ENCODE data around the gene GPSM3.

GPSM3 gene

DNA sequence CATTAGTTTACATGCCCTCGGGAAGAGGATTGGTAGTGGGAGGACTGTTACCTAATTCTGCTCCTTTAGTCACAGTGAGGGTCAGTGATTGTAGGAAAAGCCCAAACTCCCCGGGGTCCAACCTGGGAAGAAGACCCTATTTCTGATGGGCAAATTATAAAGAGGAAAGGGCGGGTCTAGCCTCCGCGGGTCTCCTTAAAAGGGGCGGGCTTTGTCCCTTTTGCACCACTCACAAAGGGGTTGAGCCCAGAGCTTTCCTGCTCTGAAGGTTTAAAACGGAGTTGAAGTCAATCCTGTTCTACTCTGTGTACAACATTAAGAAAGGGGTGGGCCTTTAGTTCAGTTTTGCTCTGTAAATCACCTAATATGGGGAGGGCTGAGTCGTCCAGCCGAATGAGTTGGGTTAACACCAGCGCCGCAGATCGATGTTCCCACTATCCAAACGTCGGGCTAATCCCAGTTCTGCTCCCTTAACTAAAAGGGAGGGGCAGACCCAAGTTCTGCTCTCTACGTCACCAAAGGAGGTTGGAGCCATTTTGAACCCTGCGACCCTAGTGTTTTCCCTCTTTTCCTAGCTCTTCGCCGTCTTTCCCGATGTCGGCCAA lies 15.2 kb downstream of the GPSM3 start (continued):
- TF ChIP-seq TRIM28 (IDR thresholded peaks at IDR 0.05; ENCODE audit: borderline replicate concordance, low read length): no peak
- TF ChIP-seq ZNF785 (tag by site-specific recombination; IDR thresholded peaks at IDR 0.05): no peak
- TF ChIP-seq, protein P1, sequence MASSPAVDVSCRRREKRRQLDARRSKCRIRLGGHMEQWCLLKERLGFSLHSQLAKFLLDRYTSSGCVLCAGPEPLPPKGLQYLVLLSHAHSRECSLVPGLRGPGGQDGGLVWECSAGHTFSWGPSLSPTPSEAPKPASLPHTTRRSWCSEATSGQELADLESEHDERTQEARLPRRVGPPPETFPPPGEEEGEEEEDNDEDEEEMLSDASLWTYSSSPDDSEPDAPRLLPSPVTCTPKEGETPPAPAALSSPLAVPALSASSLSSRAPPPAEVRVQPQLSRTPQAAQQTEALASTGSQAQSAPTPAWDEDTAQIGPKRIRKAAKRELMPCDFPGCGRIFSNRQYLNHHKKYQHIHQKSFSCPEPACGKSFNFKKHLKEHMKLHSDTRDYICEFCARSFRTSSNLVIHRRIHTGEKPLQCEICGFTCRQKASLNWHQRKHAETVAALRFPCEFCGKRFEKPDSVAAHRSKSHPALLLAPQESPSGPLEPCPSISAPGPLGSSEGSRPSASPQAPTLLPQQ (tag by site-specific recombination; IDR thresholded peaks at IDR 0.05): peak; percentile 95
- no peak for TF ChIP-seq ZNF571 (tag by site-specific recombination; IDR thresholded peaks at IDR 0.05)
- TF ChIP-seq, protein P2, sequence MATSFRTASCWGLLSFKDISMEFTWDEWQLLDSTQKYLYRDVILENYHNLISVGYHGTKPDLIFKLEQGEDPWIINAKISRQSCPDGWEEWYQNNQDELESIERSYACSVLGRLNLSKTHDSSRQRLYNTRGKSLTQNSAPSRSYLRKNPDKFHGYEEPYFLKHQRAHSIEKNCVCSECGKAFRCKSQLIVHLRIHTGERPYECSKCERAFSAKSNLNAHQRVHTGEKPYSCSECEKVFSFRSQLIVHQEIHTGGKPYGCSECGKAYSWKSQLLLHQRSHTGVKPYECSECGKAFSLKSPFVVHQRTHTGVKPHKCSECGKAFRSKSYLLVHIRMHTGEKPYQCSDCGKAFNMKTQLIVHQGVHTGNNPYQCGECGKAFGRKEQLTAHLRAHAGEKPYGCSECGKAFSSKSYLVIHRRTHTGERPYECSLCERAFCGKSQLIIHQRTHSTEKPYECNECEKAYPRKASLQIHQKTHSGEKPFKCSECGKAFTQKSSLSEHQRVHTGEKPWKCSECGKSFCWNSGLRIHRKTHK (tag by site-specific recombination; IDR thresholded peaks at IDR 0.05): no peak
- TF ChIP-seq ZNF423 (tag by site-specific recombination; IDR thresholded peaks at IDR 0.05): no peak
- TF ChIP-seq, protein P3, sequence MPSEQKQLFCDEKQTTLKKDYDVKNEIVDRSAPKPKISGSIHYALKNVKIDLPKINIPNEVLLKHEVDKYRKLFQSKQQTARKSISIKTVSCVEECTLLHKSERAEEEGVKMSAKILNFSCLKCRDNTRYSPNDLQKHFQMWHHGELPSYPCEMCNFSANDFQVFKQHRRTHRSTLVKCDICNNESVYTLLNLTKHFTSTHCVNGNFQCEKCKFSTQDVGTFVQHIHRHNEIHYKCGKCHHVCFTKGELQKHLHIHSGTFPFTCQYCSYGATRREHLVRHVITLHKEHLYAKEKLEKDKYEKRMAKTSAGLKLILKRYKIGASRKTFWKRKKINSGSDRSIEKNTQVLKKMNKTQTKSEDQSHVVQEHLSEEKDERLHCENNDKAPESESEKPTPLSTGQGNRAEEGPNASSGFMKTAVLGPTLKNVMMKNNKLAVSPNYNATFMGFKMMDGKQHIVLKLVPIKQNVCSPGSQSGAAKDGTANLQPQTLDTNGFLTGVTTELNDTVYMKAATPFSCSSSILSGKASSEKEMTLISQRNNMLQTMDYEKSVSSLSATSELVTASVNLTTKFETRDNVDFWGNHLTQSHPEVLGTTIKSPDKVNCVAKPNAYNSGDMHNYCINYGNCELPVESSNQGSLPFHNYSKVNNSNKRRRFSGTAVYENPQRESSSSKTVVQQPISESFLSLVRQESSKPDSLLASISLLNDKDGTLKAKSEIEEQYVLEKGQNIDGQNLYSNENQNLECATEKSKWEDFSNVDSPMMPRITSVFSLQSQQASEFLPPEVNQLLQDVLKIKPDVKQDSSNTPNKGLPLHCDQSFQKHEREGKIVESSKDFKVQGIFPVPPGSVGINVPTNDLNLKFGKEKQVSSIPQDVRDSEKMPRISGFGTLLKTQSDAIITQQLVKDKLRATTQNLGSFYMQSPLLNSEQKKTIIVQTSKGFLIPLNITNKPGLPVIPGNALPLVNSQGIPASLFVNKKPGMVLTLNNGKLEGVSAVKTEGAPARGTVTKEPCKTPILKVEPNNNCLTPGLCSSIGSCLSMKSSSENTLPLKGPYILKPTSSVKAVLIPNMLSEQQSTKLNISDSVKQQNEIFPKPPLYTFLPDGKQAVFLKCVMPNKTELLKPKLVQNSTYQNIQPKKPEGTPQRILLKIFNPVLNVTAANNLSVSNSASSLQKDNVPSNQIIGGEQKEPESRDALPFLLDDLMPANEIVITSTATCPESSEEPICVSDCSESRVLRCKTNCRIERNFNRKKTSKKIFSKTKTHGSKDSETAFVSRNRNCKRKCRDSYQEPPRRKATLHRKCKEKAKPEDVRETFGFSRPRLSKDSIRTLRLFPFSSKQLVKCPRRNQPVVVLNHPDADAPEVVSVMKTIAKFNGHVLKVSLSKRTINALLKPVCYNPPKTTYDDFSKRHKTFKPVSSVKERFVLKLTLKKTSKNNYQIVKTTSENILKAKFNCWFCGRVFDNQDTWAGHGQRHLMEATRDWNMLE (tag by site-specific recombination; conservative IDR thresholded peaks at IDR 0.05; ENCODE audit: low read depth): 0 out of 2 replicates have a peak, but pooled peaks have one; percentile 11
- peak; percentile 37; the same call in 1 of the 2 replicates for TF ChIP-seq ZNF24 (tag by site-specific recombination; IDR thresholded peaks at IDR 0.05)
- no peak for TF ChIP-seq ZNF133 (tag by site-specific recombination; IDR thresholded peaks at IDR 0.05)
- no peak for TF ChIP-seq MEIS1 (CRISPR knock-in tag; IDR thresholded peaks at IDR 0.05; ENCODE audit: borderline replicate concordance)
- no peak for TF ChIP-seq ZNF138 (tag by site-specific recombination; IDR thresholded peaks at IDR 0.05; ENCODE audit: borderline replicate concordance)
- TF ChIP-seq ZNF19 (tag by site-specific recombination; IDR thresholded peaks at IDR 0.05; ENCODE audit: low read depth): no peak
- no peak for TF ChIP-seq ZNF223 (tag by site-specific recombination; IDR thresholded peaks at IDR 0.05)
- no peak for TF ChIP-seq ZNF404 (tag by site-specific recombination; IDR thresholded peaks at IDR 0.05)
- TF ChIP-seq ZEB2 (tag by site-specific recombination; IDR thresholded peaks at IDR 0.05): no peak; the same call in none of the 2 replicates
- TF ChIP-seq, protein P4, sequence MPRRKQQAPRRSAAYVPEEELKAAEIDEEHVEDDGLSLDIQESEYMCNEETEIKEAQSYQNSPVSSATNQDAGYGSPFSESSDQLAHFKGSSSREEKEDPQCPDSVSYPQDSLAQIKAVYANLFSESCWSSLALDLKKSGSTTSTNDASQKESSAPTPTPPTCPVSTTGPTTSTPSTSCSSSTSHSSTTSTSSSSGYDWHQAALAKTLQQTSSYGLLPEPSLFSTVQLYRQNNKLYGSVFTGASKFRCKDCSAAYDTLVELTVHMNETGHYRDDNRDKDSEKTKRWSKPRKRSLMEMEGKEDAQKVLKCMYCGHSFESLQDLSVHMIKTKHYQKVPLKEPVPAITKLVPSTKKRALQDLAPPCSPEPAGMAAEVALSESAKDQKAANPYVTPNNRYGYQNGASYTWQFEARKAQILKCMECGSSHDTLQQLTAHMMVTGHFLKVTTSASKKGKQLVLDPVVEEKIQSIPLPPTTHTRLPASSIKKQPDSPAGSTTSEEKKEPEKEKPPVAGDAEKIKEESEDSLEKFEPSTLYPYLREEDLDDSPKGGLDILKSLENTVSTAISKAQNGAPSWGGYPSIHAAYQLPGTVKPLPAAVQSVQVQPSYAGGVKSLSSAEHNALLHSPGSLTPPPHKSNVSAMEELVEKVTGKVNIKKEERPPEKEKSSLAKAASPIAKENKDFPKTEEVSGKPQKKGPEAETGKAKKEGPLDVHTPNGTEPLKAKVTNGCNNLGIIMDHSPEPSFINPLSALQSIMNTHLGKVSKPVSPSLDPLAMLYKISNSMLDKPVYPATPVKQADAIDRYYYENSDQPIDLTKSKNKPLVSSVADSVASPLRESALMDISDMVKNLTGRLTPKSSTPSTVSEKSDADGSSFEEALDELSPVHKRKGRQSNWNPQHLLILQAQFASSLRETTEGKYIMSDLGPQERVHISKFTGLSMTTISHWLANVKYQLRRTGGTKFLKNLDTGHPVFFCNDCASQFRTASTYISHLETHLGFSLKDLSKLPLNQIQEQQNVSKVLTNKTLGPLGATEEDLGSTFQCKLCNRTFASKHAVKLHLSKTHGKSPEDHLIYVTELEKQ (tag by site-specific recombination; IDR thresholded peaks at IDR 0.05; ENCODE audit: borderline replicate concordance): no peak
- no peak for TF ChIP-seq MYNN (tag by site-specific recombination; IDR thresholded peaks at IDR 0.05; ENCODE audit: borderline replicate concordance)
- TF ChIP-seq ZNF266 (tag by site-specific recombination; IDR thresholded peaks at IDR 0.05; ENCODE audit: low read depth): no peak
- no peak; the same call in 1 of the 2 replicates for TF ChIP-seq PRDM1 (tag by site-specific recombination; IDR thresholded peaks at IDR 0.05)
- TF ChIP-seq ZNF324 (tag by site-specific recombination; IDR thresholded peaks at IDR 0.05): peak; percentile 25; the same call in 1 of the 2 replicates
- no peak for TF ChIP-seq ZNF175 (tag by site-specific recombination; IDR thresholded peaks at IDR 0.05)
- TF ChIP-seq BCL11B (tag by site-specific recombination; IDR thresholded peaks at IDR 0.05; ENCODE audit: low read depth): no peak
- TF ChIP-seq ZNF792 (tag by site-specific recombination; IDR thresholded peaks at IDR 0.05): no peak
- TF ChIP-seq SCRT1 (tag by site-specific recombination; IDR thresholded peaks at IDR 0.05; ENCODE audit: borderline replicate concordance): no peak
- TF ChIP-seq ZNF121 (tag by site-specific recombination; IDR thresholded peaks at IDR 0.05): no peak
- TF ChIP-seq, protein P5, sequence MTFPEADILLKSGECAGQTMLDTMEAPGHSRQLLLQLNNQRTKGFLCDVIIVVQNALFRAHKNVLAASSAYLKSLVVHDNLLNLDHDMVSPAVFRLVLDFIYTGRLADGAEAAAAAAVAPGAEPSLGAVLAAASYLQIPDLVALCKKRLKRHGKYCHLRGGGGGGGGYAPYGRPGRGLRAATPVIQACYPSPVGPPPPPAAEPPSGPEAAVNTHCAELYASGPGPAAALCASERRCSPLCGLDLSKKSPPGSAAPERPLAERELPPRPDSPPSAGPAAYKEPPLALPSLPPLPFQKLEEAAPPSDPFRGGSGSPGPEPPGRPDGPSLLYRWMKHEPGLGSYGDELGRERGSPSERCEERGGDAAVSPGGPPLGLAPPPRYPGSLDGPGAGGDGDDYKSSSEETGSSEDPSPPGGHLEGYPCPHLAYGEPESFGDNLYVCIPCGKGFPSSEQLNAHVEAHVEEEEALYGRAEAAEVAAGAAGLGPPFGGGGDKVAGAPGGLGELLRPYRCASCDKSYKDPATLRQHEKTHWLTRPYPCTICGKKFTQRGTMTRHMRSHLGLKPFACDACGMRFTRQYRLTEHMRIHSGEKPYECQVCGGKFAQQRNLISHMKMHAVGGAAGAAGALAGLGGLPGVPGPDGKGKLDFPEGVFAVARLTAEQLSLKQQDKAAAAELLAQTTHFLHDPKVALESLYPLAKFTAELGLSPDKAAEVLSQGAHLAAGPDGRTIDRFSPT (tag by site-specific recombination; IDR thresholded peaks at IDR 0.05): no peak
